ENCODE data around the gene MGMT.

MGMT gene

GRCh38 chr10:129761981-129762956 lies 295.2 kb downstream of the MGMT start:
- H3K9ac ChIP-seq (ENCODE audit: low read length): no peak overlapping the region
- no peak overlapping the region for H3K4me3 ChIP-seq (ENCODE audit: low read depth, low read length, poor library complexity, severe bottlenecking)
- H4K20me1 ChIP-seq (ENCODE audit: insufficient read depth, low read length): no peaks in the 10 kb centered on the region
- H3K27ac ChIP-seq (ENCODE audit: low read depth, low read length, poor library complexity, severe bottlenecking): no peak overlapping the region
- no peak for TF ChIP-seq EZH2 (IDR thresholded peaks at IDR 0.05; ENCODE audit: borderline replicate concordance, low read length)
- no peak for TF ChIP-seq CTCF (IDR thresholded peaks at IDR 0.05; ENCODE audit: low read length)
- H3K9me2 ChIP-seq (ENCODE audit: low read depth, low read length): no peaks in the 10 kb centered on the region
- peaks cover 5% of the 10 kb centered on the region; the same call in 1 of the 2 replicates for H3K36me3 ChIP-seq (ENCODE audit: insufficient read depth, low read length)
- no peak overlapping the region for H2AFZ ChIP-seq (ENCODE audit: low read length)
- H3K27me3 ChIP-seq (ENCODE audit: insufficient read depth, low read length): no peaks in the 10 kb centered on the region
- no peak overlapping the region for H3K4me2 ChIP-seq (ENCODE audit: low read length)
- H3K9me3 ChIP-seq (ENCODE audit: low read length): no peaks in the 10 kb centered on the region
- H3K4me1 ChIP-seq (ENCODE audit: insufficient read depth, low read length, severe bottlenecking): no peaks in the 10 kb centered on the region
- H3K79me2 ChIP-seq (ENCODE audit: insufficient read depth, low read length): no peaks in the 10 kb centered on the region
- H3F3A ChIP-seq (ENCODE audit: insufficient read depth, low read length): no peaks in the 10 kb centered on the region

GRCh38 chr10:129764011-129764900 lies 297.2 kb downstream of the MGMT start:
- Histone ChIP-seq H3K9me3 (ENCODE audit: low read length) (no peaks in the 10 kb centered on the region), H3K27me3 (ENCODE audit: insufficient read depth, low read length) (no peaks in the 10 kb centered on the region), H3K9me2 (ENCODE audit: low read depth, low read length) (no peaks in the 10 kb centered on the region)

More at GRCh38 chr10:129764011-129764900, 297.2 kb downstream of the MGMT start:
- Histone ChIP-seq H3K9ac (ENCODE audit: low read length) (no peak overlapping the region), H3K4me1 (ENCODE audit: insufficient read depth, low read length, severe bottlenecking) (no peaks in the 10 kb centered on the region), H3K27ac (ENCODE audit: low read depth, low read length, poor library complexity, severe bottlenecking) (no peak overlapping the region), H3K36me3 (ENCODE audit: insufficient read depth, low read length) (peaks cover 9% of the 10 kb centered on the region; the same call in 1 of the 2 replicates), H4K20me1 (ENCODE audit: insufficient read depth, low read length) (no peaks in the 10 kb centered on the region), H2AFZ (ENCODE audit: low read length) (no peak overlapping the region), H3K4me2 (ENCODE audit: low read length) (no peak overlapping the region), H3K79me2 (ENCODE audit: insufficient read depth, low read length) (no peaks in the 10 kb centered on the region), H3F3A (ENCODE audit: insufficient read depth, low read length) (no peaks in the 10 kb centered on the region), H3K4me3 (ENCODE audit: low read depth, low read length, poor library complexity, severe bottlenecking) (no peak overlapping the region)
- no peak for TF ChIP-seq EZH2 (IDR thresholded peaks at IDR 0.05; ENCODE audit: borderline replicate concordance, low read length)
- no peak for TF ChIP-seq CTCF (IDR thresholded peaks at IDR 0.05; ENCODE audit: low read length)

All from OCI-LY1 (cell line).